NT2/D1 (cell line): Measurements from ENCODE around the gene INSR.

Experiments
- SUZ12 ChIP-seq: IDR thresholded peaks from 2 replicates; pipeline ENCODE4 v1.6.1; 2011; ENCODE audit not compliant: insufficient read length, insufficient read depth; ENCODE audit errors: extremely low read depth
- YY1 ChIP-seq: IDR thresholded peaks from 2 replicates; pipeline ENCODE4 v1.6.1; 2011; ENCODE audit not compliant: insufficient read length, insufficient read depth
- ZNF274 ChIP-seq: IDR thresholded peaks from 2 replicates; pipeline ENCODE4 v1.6.1; 2011; ENCODE audit warnings: mild to moderate bottlenecking, low read depth, low read length

DNA sequence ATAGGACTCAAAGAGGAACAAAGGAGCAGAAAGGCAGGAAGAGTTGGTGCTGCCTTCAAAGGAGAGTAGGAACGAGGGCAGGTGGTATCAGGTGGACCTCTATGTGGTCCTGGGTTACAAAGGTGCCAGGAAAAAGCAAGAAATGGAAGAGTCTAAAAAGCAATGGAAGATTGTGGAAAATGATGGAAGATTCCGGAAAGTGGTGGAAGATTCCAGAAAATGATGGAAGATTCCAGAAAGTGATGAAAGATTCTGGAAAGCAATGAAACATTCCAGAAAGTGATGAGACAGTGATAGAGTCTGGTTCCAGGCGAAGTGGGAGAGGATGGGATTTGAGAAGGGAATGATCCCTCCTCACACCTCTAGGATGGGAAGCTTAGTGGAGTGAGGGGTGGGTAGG lies 169.4 kb downstream of the INSR start:
- TF ChIP-seq ZNF274 (no peak), YY1 (no peak), SUZ12 (no peak)
